ENCODE results near the gene PHACTR3. TPM values are rescaled to one million over a fixed set of nuclear protein-coding genes. Genes with fewer than 3 reads are reported as not detected.

Gene PHACTR3
- total RNA-seq, 2 experiments from 2014 or later = not detected

DNA sequence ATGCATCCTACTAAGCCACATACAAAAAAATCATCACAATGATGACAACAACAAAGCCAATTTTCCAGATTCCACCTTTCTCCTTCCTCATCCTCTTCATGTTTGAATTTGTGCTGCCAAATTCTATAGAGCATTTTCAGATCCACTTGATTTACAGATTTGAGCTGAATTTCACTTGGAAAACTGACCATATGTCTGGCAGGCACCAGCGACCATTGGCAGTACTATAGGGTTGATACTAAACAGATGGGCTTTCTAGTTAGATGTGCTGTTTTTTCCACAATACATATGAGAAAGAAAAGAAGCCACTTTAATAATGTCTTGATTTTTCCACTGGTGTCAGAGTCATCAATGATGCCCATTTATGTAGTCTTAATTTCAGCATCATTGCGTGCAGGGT, 127.0 kb downstream of the PHACTR3 start:
- TF ChIP-seq, protein P1, sequence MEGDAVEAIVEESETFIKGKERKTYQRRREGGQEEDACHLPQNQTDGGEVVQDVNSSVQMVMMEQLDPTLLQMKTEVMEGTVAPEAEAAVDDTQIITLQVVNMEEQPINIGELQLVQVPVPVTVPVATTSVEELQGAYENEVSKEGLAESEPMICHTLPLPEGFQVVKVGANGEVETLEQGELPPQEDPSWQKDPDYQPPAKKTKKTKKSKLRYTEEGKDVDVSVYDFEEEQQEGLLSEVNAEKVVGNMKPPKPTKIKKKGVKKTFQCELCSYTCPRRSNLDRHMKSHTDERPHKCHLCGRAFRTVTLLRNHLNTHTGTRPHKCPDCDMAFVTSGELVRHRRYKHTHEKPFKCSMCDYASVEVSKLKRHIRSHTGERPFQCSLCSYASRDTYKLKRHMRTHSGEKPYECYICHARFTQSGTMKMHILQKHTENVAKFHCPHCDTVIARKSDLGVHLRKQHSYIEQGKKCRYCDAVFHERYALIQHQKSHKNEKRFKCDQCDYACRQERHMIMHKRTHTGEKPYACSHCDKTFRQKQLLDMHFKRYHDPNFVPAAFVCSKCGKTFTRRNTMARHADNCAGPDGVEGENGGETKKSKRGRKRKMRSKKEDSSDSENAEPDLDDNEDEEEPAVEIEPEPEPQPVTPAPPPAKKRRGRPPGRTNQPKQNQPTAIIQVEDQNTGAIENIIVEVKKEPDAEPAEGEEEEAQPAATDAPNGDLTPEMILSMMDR (IDR thresholded peaks at IDR 0.05) = no peak
- Mint-ChIP-seq H3K4me1 (ENCODE audit: low read depth) (no peaks in the 10 kb centered on the region), H3K36me3 (ENCODE audit: low read depth) (no peaks in the 10 kb centered on the region), H3K4me3 (no peak overlapping the region), H3K9me3 (no peaks in the 10 kb centered on the region), H3K27ac (no peak overlapping the region), H3K27me3 (no peaks in the 10 kb centered on the region)
- ChIA-PET CTCF (no interaction called here), POLR2A (interaction anchor here (0.7 kb wide), 1 partner anchor 133 kb away, joined by 3 read pairs; no protein-coding TSS in a partner anchor)
- intact Hi-C loops (cut with micrococcal nuclease) = no loop called here
- no peak for DNase-seq
- no peak for ATAC-seq

DNA sequence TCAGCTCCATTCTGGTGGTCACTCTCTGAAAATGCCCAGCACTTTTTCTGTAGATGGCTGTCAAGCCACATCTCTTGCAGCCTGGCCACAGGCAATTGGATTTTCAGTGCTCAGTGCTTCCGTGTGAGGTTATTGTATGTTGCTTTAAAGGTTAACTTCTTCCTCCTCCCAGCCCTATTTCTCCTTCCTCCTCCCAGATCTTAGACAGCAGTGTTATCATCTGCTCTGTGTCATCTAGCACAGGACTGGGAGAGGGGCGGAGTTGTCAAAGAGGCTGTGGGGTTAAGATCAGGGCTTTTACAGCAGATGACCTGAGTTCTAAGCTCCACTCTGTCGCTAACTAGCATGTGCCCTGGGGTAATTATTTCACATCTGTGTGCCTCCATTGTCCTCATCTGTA, 129.0 kb downstream of the PHACTR3 start:
- TF ChIP-seq, protein P1 (IDR thresholded peaks at IDR 0.05) = no peak
- no peak for DNase-seq
- H3K9me3 Mint-ChIP-seq = no peaks in the 10 kb centered on the region
- intact Hi-C loops (cut with micrococcal nuclease) = no loop called here
- no peaks in the 10 kb centered on the region for H3K4me1 Mint-ChIP-seq (ENCODE audit: low read depth)
- POLR2A ChIA-PET = no interaction called here
- H3K4me3 Mint-ChIP-seq = no peak overlapping the region
- H3K36me3 Mint-ChIP-seq (ENCODE audit: low read depth) = no peaks in the 10 kb centered on the region
- H3K27me3 Mint-ChIP-seq = no peaks in the 10 kb centered on the region
- CTCF ChIA-PET = no interaction called here
- ATAC-seq = no peak
- no peak overlapping the region for H3K27ac Mint-ChIP-seq

DNA sequence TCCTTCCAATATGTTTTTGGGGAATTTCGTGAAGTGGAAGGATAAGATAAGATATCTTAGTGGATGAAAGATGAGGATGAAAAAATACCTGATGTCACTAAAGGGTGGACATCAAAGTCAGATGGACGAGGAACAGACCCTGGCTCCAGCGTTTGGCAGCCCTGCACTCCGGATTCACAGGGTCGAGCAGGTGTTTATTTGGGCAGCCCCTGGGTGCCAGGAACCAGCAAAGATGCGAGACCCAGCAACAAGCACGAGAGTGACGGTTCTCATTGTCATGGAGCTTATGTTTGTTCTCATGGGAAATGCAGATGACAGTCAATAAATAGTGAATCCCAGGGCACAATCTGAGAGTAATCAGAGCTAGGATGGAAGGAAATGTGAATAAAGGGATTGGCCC, 131.1 kb downstream of the PHACTR3 start:
- Mint-ChIP-seq H3K4me1 (ENCODE audit: low read depth) (no peaks in the 10 kb centered on the region), H3K9me3 (no peaks in the 10 kb centered on the region), H3K27ac (no peak overlapping the region), H3K36me3 (ENCODE audit: low read depth) (no peaks in the 10 kb centered on the region), H3K27me3 (no peaks in the 10 kb centered on the region), H3K4me3 (no peak overlapping the region)
- no peak for DNase-seq
- POLR2A ChIA-PET = no interaction called here
- CTCF ChIA-PET = interaction anchor here (0.9 kb wide), 1 partner anchor 164 kb away, joined by 4 read pairs; no protein-coding TSS in a partner anchor
- intact Hi-C loops (cut with micrococcal nuclease) = no loop called here
- ATAC-seq = no peak
- TF ChIP-seq, protein P1 (IDR thresholded peaks at IDR 0.05) = no peak

DNA sequence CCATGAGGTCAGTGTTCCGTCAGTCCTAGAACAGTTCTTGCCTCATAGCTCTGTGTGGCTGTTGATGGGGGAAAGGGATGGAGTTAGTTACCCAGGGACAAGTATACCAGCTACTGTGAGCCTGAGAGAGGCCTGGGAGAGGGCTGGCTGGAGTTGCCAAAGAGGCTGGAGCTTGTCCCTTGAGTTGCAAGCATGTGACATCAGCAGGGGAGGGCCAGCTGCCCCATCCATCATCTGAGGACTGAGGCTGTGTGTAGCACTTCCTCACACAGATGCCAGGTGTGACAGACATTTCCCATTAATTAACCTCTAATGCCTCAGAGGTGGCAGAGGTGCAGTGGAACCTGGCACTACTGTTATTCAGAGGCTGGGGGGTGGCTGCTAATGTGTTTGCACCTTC, 131.6 kb downstream of the PHACTR3 start:
- Mint-ChIP-seq H3K4me3 (no peak overlapping the region), H3K36me3 (ENCODE audit: low read depth) (no peaks in the 10 kb centered on the region), H3K27ac (no peak overlapping the region), H3K4me1 (ENCODE audit: low read depth) (no peaks in the 10 kb centered on the region), H3K27me3 (no peaks in the 10 kb centered on the region), H3K9me3 (no peaks in the 10 kb centered on the region)
- no peak for ATAC-seq
- no peak for DNase-seq
- POLR2A ChIA-PET = no interaction called here
- TF ChIP-seq, protein P1 (IDR thresholded peaks at IDR 0.05) = no peak
- intact Hi-C loops (cut with micrococcal nuclease) = no loop called here
- CTCF ChIA-PET = interaction anchor here (0.9 kb wide), 1 partner anchor 164 kb away, joined by 4 read pairs; no protein-coding TSS in a partner anchor

DNA sequence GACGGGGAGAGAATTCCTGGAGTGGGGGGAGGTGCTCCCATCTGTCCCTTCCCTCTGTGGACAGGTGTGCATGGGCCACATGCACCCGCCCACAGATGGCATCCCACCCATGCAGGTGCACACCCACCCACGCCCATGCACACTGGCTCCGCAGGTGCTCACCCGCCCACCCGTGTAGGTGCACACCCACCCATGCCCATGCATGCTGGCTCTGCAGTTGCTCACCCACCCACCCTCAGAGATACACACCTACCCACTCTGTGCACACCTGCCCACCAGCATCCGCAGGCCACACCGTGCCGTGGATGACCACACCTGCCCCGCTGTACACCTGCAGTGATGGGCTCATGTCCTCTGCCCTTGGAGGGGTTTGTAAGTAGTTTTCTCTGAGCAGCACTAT, 132.0 kb downstream of the PHACTR3 start:
- no peaks in the 10 kb centered on the region for H3K9me3 Mint-ChIP-seq

More for the DNA sequence above, 132.0 kb downstream of the PHACTR3 start:
- H3K27me3 Mint-ChIP-seq = no peaks in the 10 kb centered on the region
- H3K36me3 Mint-ChIP-seq (ENCODE audit: low read depth) = no peaks in the 10 kb centered on the region
- no peaks in the 10 kb centered on the region for H3K4me1 Mint-ChIP-seq (ENCODE audit: low read depth)
- ChIA-PET CTCF (interaction anchor here (0.9 kb wide), 1 partner anchor 165 kb away, joined by 4 read pairs; no protein-coding TSS in a partner anchor), POLR2A (no interaction called here)
- no peak for ATAC-seq
- DNase-seq = no peak
- TF ChIP-seq, protein P1 (IDR thresholded peaks at IDR 0.05) = no peak
- H3K27ac Mint-ChIP-seq = no peak overlapping the region
- no peak overlapping the region for H3K4me3 Mint-ChIP-seq
- intact Hi-C loops (cut with micrococcal nuclease) = no loop called here

Data from activated CD8-positive, alpha-beta T cell treated with anti-CD3 and anti-CD28 coated beads for 36 hours (primary cell).